Measurements from ENCODE around the gene FAM168A. TPM values are rescaled to one million over a fixed set of nuclear protein-coding genes. Genes with fewer than 3 reads are reported as not detected.

The FAM168A gene
- total RNA-seq, 2 experiments from 2014 or later, result 11.6 to 11.7 TPM

- POLR2A ChIA-PET, result no interaction called here
- CTCF ChIA-PET, result interaction anchor here (1.2 to 2.8 kb wide), 3 partner anchors 10 to 188 kb away, joined by 3 to 8 read pairs (median 4); no protein-coding TSS in a partner anchor
Measured at GRCh38 chr11:73355109-73355508, 242.8 kb downstream of the FAM168A start.

DNA sequence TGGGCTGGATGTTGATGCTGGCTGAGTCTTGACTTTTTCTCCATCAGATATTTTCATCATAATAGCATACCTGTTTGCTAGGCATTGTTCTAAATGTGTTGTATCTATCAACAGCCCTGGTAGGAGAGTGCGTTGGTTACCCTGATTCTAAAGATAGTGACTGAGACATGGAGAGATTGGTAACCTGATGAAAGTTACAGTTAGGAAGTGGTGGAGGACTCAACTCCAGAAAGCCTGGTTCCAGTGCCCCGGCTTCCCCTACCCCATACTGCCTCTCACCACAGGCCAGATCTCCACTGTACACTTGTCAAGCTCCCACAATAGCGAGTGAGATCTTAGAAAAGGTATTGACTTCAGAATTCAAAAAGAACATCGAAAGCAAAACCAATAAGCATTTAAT lies 244.5 kb downstream of the FAM168A start:
- POLR2A ChIA-PET, result no interaction called here
- CTCF ChIA-PET, result interaction anchor here (5.2 kb wide), 1 partner anchor 308 kb away, joined by 46 read pairs; no protein-coding TSS in a partner anchor

- ChIA-PET POLR2A (no interaction called here), CTCF (interaction anchor here (0.5 to 5.6 kb wide), 33 partner anchors 9 to 310 kb away, joined by 3 to 48 read pairs (median 4); partner anchors contain the start of gene ARHGEF17)
Measured at GRCh38 chr11:73350908-73351636, 246.8 kb downstream of the FAM168A start.

Other genes with a start within 250 kb of the FAM168A start
- 10 to 100 TPM; 31.0 to 33.2 TPM for gene RELT, start 221.7 kb downstream of the FAM168A start, total RNA-seq
- 1 to 10 TPM; 7.3 to 7.7 TPM for gene PLEKHB1, start 48.5 kb upstream of the FAM168A start, total RNA-seq
- 10 to 100 TPM; 69.0 to 72.1 TPM for gene RAB6A, start 163.0 kb upstream of the FAM168A start, total RNA-seq
- gene MRPL48, start 189.8 kb upstream of the FAM168A start, total RNA-seq, result 10 to 100 TPM; 59.5 to 61.8 TPM

Measured in activated CD8-positive, alpha-beta memory T cell treated with anti-CD3 and anti-CD28 coated beads for 36 hours (primary cell).